IMR-90 (cell line): ENCODE measurements around the gene IGFBP3. TPM values are rescaled to one million over a fixed set of nuclear protein-coding genes. Genes with fewer than 3 reads are reported as not detected.

Experiments
- ATAC-seq: fragments of 200-7000 bp; cut with Tn5 transposase; 2 replicates; pipeline ENCODE4 v1.9.1; 2020; ENCODE audit warnings: low read depth, mild to moderate bottlenecking, moderate library complexity
- BruUV-seq: library from RNA; stranded (reverse); fragments of 400-500 nt; replicated peaks from 2 replicates; lab custom pipeline; 2021; lab: Mats Ljungman, UMichigan
- CTCF ChIA-PET: fragments of 300-600 bp; formaldehyde crosslinking; extraction: SDS; loops from one replicate; lab custom pipeline; 2021; ENCODE audit warnings: antibody characterized with exemption; lab: Yijun Ruan, JAX
- POLR2A ChIA-PET: fragments of 300-600 bp; sonication (Branson Sonifier 250); formaldehyde crosslinking; loops from one replicate; lab custom pipeline; 2022; ENCODE audit warnings: antibody characterized with exemption; ENCODE audit not compliant: unreplicated experiment; lab: Charles Lee
- DNase-seq: peaks from one replicate; pipeline ENCODE4 v3.0.0; 2013
- H2AFZ ChIP-seq: replicated peaks from 2 replicates; pipeline ENCODE3; 2013; ENCODE audit warnings: low read length, mild to moderate bottlenecking; ENCODE audit not compliant: poor library complexity
- H2AK5ac ChIP-seq: 2 replicates; pipeline ENCODE4 v1.6.1; 2013; ENCODE audit warnings: low read depth, low read length, inconsistent platforms
- H2AK9ac ChIP-seq: replicated peaks from 2 replicates; pipeline ENCODE3; 2013; ENCODE audit warnings: mild to moderate bottlenecking, low read depth, low read length, moderate library complexity; ENCODE audit not compliant: poor library complexity
- H2BK120ac ChIP-seq: 2 replicates; pipeline ENCODE4 v1.6.1; 2013; ENCODE audit warnings: low read depth, low read length, inconsistent platforms
- H2BK15ac ChIP-seq: 3 replicates; pipeline ENCODE4 v1.6.1; 2013; ENCODE audit warnings: low read depth, low read length, inconsistent platforms
- H2BK20ac ChIP-seq: 2 replicates; pipeline ENCODE4 v1.6.1; 2013; ENCODE audit warnings: low read depth, mild to moderate bottlenecking, inconsistent platforms, low read length, moderate library complexity
- H2BK5ac ChIP-seq: 2 replicates; pipeline ENCODE4 v1.6.1; 2013; ENCODE audit warnings: mild to moderate bottlenecking, low read depth, low read length, inconsistent platforms; ENCODE audit not compliant: poor library complexity, severe bottlenecking
- H3K14ac ChIP-seq: replicated peaks from 2 replicates; pipeline ENCODE4 v1.6.1; 2013; ENCODE audit warnings: low read depth, low read length, inconsistent platforms
- H3K18ac ChIP-seq: 2 replicates; pipeline ENCODE4 v1.6.1; 2013; ENCODE audit warnings: low read depth, low read length, control low read depth
- H3K23ac ChIP-seq: 2 replicates; pipeline ENCODE4 v1.6.1; 2013; ENCODE audit warnings: low read depth, low read length, inconsistent platforms
- H3K27ac ChIP-seq: 2 replicates; pipeline ENCODE4 v1.5.1; 2013; ENCODE audit warnings: mild to moderate bottlenecking, control low read depth, low read length; ENCODE audit not compliant: insufficient read depth
- H3K27me3 ChIP-seq: 2 replicates; pipeline ENCODE4 v1.6.1; 2013; ENCODE audit warnings: low read length; ENCODE audit not compliant: control insufficient read depth, insufficient read depth
- H3K36me3 ChIP-seq: 2 replicates; pipeline ENCODE4 v1.6.1; 2013; ENCODE audit warnings: low read length, mixed read lengths; ENCODE audit not compliant: control insufficient read depth, insufficient read depth
- H3K4ac ChIP-seq: 2 replicates; pipeline ENCODE4 v1.6.1; 2013; ENCODE audit warnings: low read depth, low read length, inconsistent platforms
- H3K4me1 ChIP-seq: 2 replicates; pipeline ENCODE4 v1.6.1; 2013; ENCODE audit warnings: low read length, mixed read lengths; ENCODE audit not compliant: control insufficient read depth, insufficient read depth
- H3K4me2 ChIP-seq: 2 replicates; pipeline ENCODE4 v1.6.1; 2013; ENCODE audit warnings: low read depth, mild to moderate bottlenecking, control low read depth, low read length, moderate library complexity
- H3K4me3 ChIP-seq: 2 replicates; pipeline ENCODE4 v1.5.1; 2013; ENCODE audit warnings: low read depth, mild to moderate bottlenecking, control low read depth, low read length, moderate library complexity; ENCODE audit not compliant: insufficient read depth
- H3K56ac ChIP-seq: 2 replicates; pipeline ENCODE4 v1.6.1; 2013; ENCODE audit warnings: low read length, inconsistent platforms; ENCODE audit not compliant: insufficient read depth; ENCODE audit errors: extremely low read depth
- H3K79me1 ChIP-seq, 2 experiments: 2 replicates each; pipeline ENCODE4 v1.6.1; 2013; ENCODE audit warnings: low read length in 2 of 2, inconsistent platforms in 1 of 2, low read depth in 1 of 2
- H3K9ac ChIP-seq: 2 replicates; pipeline ENCODE4 v1.6.1; 2013; ENCODE audit warnings: low read depth, low read length, control low read depth
- H3K9me1 ChIP-seq: 2 replicates; pipeline ENCODE4 v1.6.1; 2013; ENCODE audit warnings: low read length, inconsistent platforms; ENCODE audit not compliant: insufficient read depth
- H3K9me3 ChIP-seq: 2 replicates; pipeline ENCODE4 v1.6.1; 2013; ENCODE audit warnings: low read length; ENCODE audit not compliant: control insufficient read depth, insufficient read depth
- H4K20me1 ChIP-seq: 2 replicates; pipeline ENCODE4 v1.6.1; 2013; ENCODE audit warnings: low read length, inconsistent platforms; ENCODE audit not compliant: insufficient read depth
- H4K5ac ChIP-seq: 2 replicates; pipeline ENCODE4 v1.6.1; 2013; ENCODE audit warnings: mild to moderate bottlenecking, low read depth, low read length, control low read depth
- H4K8ac ChIP-seq, 2 experiments: 2 replicates each; pipeline ENCODE4 v1.6.1; 2013; ENCODE audit warnings: low read depth in 2 of 2, low read length in 2 of 2, control low read depth in 1 of 2, inconsistent platforms in 1 of 2
- H4K91ac ChIP-seq: 2 replicates; pipeline ENCODE4 v1.6.1; 2013; ENCODE audit warnings: low read depth, low read length, inconsistent platforms; ENCODE audit not compliant: insufficient read depth
- BHLHE40 ChIP-seq: fragments of 150-350 bp; IDR thresholded peaks from 2 replicates; pipeline ENCODE4 v1.6.1; 2016; ENCODE audit warnings: mild to moderate bottlenecking, low read depth, low read length
- CEBPB ChIP-seq: IDR thresholded peaks from 2 replicates; pipeline ENCODE4 v1.6.1; 2012; ENCODE audit warnings: low read depth, low read length, improper control_type of control experiment
- CHD1 ChIP-seq: IDR thresholded peaks from 2 replicates; pipeline ENCODE4 v1.6.1; 2012; ENCODE audit warnings: low read depth, low read length, improper control_type of control experiment
- POLR2A ChIP-seq: IDR thresholded peaks from 2 replicates; pipeline ENCODE4 v1.6.1; 2012; ENCODE audit warnings: mild to moderate bottlenecking, low read depth, low read length
- RAD21 ChIP-seq: IDR thresholded peaks from 2 replicates; pipeline ENCODE4 v1.6.1; 2012; ENCODE audit warnings: low read length, improper control_type of control experiment
- RCOR1 ChIP-seq: IDR thresholded peaks from 2 replicates; pipeline ENCODE4 v1.6.1; 2012; ENCODE audit warnings: mild to moderate bottlenecking, low read length, improper control_type of control experiment; ENCODE audit not compliant: insufficient replicate concordance
- RFX5 ChIP-seq: IDR thresholded peaks from 2 replicates; pipeline ENCODE4 v1.8.0; 2012; ENCODE audit warnings: low read depth, mild to moderate bottlenecking, low read length, moderate library complexity
- WGBS, 2 experiments: methylation state at CpG; one replicate each; pipeline versions ENCODE4 v1.1.5 to v1.1.7; 2013; ENCODE audit warnings: missing lambda C conversion rate in 2 of 2; ENCODE audit not compliant: insufficient read length in 1 of 2; ENCODE audit errors: extremely low coverage in 2 of 2; 5-methylcytosine and 5-hydroxymethylcytosine counted together
- dilution Hi-C: fragments of 300-500 bp; cut with HindIII; formaldehyde crosslinking; loops from one replicate; pipeline ENCODE4 v1.14.3; 2018; ENCODE audit warnings: low sequenced_read_pairs; ENCODE audit not compliant: unreplicated experiment
- in situ Hi-C: fragments of 300-500 bp; cut with MboI; formaldehyde crosslinking; loops from 3 replicates; pipeline ENCODE4 v1.14.3; 2019; ENCODE audit warnings: low sequenced_read_pairs, inconsistent platforms, mixed read lengths
- intact Hi-C: fragments of 100-400 bp; cut with micrococcal nuclease; formaldehyde crosslinking; loops from 2 replicates; pipeline ENCODE4 v1.10.0; 2022
- polyA plus RNA-seq, 3 experiments: library from polyadenylated mRNA; depleted of rRNA; stranded (reverse); fragments of >200 nt; gene quantifications; 2 replicates each; pipeline ENCODE4 v1.2.3, GENCODE V29; 2012; ENCODE audit warnings: low replicate concordance in 1 of 3
- total RNA-seq: library from RNA; depleted of rRNA; stranded (reverse); fragments of >200 nt; gene quantifications from 2 replicates; pipeline ENCODE4 v1.2.3, GENCODE V29; 2012
- TF ChIP-seq, protein P1 (sequence below): fragments of 150-350 bp; IDR thresholded peaks from 2 replicates; pipeline ENCODE4 v1.6.1; 2017; ENCODE audit warnings: mild to moderate bottlenecking, antibody characterized with exemption, low read length, low read depth
- TF ChIP-seq, protein P2 (sequence below): conservative IDR thresholded peaks from 2 replicates; pipeline ENCODE4 v1.5.1; 2012; ENCODE audit warnings: mild to moderate bottlenecking, low read depth, low read length, improper control_type of control experiment

Gene IGFBP3
- total and polyA plus RNA-seq, 2 of the 4 experiments (the other 2 are of a cell fraction) = 272 to 601 TPM

DNA sequence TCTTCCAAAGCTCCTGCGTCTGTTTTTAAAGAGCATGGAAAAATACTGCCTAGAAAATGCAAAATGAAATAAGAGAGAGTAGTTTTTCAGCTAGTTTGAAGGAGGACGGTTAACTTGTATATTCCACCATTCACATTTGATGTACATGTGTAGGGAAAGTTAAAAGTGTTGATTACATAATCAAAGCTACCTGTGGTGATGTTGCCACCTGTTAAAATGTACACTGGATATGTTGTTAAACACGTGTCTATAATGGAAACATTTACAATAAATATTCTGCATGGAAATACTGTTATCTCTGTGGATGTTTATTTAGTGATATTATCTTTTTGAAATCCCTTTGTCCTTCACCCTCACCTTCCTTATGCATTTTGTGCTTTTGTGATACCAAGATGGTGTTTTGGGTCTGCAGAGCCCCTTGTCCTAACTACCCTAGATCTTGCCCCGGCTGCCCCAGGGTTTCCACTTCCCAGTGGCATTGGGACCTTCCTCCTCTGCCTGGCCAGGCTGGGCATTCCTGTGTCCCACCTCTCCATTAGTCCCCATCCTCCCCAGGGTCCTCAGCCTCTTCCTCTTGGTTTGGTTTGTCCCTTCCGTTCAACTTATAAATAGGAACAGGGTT lies 27.6 kb downstream of the IGFBP3 start:
- CTCF ChIA-PET = interaction anchor here (1.1 kb wide), 1 partner anchor 1286 kb away, joined by 3 read pairs; no protein-coding TSS in a partner anchor
- WGBS, 2 experiments = no CpG with 5 or more reads among the region's 5 CpGs
- no peaks in the 10 kb centered on the region for H3K4me1 ChIP-seq
- H3K23ac ChIP-seq = no peak overlapping the region
- POLR2A ChIA-PET = no interaction called here
- H2AK9ac ChIP-seq = no peak overlapping the region
- H4K91ac ChIP-seq = no peak overlapping the region
- H2BK20ac ChIP-seq = no peak overlapping the region
- H4K8ac ChIP-seq = no peak overlapping the region
- H3K9ac ChIP-seq = no peak overlapping the region
- no peak overlapping the region for H3K14ac ChIP-seq
- no peak for ATAC-seq
- no peak overlapping the region for H2AK5ac ChIP-seq
- peaks cover 30% of the 10 kb centered on the region for H3K27me3 ChIP-seq
- H3K9me1 ChIP-seq = no peaks in the 10 kb centered on the region; the same call in 1 of the 2 replicates
- intact Hi-C loops = no loop called here
- H2BK5ac ChIP-seq = no peak overlapping the region
- in situ Hi-C loops = loop anchor here (5.0 kb wide), 1 partner anchor 1289 kb away; no protein-coding TSS in a partner anchor
- no peak overlapping the region for H2AFZ ChIP-seq
- no peak overlapping the region for H4K5ac ChIP-seq
- no peak for TF ChIP-seq CEBPB
- TF ChIP-seq CHD1 = no peak
- TF ChIP-seq, protein P1, sequence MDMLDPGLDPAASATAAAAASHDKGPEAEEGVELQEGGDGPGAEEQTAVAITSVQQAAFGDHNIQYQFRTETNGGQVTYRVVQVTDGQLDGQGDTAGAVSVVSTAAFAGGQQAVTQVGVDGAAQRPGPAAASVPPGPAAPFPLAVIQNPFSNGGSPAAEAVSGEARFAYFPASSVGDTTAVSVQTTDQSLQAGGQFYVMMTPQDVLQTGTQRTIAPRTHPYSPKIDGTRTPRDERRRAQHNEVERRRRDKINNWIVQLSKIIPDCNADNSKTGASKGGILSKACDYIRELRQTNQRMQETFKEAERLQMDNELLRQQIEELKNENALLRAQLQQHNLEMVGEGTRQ = no peak
- no peak for TF ChIP-seq RCOR1
- TF ChIP-seq RAD21 = no peak
- TF ChIP-seq BHLHE40 = no peak
- TF ChIP-seq, protein P2, sequence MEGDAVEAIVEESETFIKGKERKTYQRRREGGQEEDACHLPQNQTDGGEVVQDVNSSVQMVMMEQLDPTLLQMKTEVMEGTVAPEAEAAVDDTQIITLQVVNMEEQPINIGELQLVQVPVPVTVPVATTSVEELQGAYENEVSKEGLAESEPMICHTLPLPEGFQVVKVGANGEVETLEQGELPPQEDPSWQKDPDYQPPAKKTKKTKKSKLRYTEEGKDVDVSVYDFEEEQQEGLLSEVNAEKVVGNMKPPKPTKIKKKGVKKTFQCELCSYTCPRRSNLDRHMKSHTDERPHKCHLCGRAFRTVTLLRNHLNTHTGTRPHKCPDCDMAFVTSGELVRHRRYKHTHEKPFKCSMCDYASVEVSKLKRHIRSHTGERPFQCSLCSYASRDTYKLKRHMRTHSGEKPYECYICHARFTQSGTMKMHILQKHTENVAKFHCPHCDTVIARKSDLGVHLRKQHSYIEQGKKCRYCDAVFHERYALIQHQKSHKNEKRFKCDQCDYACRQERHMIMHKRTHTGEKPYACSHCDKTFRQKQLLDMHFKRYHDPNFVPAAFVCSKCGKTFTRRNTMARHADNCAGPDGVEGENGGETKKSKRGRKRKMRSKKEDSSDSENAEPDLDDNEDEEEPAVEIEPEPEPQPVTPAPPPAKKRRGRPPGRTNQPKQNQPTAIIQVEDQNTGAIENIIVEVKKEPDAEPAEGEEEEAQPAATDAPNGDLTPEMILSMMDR = no peak
- TF ChIP-seq RFX5 = no peak
- no peak for TF ChIP-seq POLR2A
- H3K27ac ChIP-seq = no peak overlapping the region
- H3K4ac ChIP-seq = no peak overlapping the region
- no peak overlapping the region for H3K18ac ChIP-seq
- dilution Hi-C loops = no loop called here
- no peaks in the 10 kb centered on the region for H3K36me3 ChIP-seq
- no TSS peak for BruUV-seq
- H4K20me1 ChIP-seq = no peaks in the 10 kb centered on the region
- H3K4me2 ChIP-seq = no peak overlapping the region
- no peak overlapping the region for H2BK15ac ChIP-seq
- H3K4me3 ChIP-seq = no peak overlapping the region
- no peak overlapping the region for H3K56ac ChIP-seq
- no peaks in the 10 kb centered on the region for H3K79me1 ChIP-seq
- no peak for DNase-seq
- H3K9me3 ChIP-seq = no peaks in the 10 kb centered on the region
- H2BK120ac ChIP-seq = no peak overlapping the region
